H9 (cell line): ENCODE data around the gene MEIS2. TPM values are rescaled to one million over a fixed set of nuclear protein-coding genes. Genes with fewer than 3 reads are reported as not detected.

Source experiments
- DNase-seq: peaks from one replicate; pipeline ENCODE4 v3.0.0-alpha.2; 2017
- H2AFZ ChIP-seq: one replicate; pipeline ENCODE4 v1.6.1; 2013; ENCODE audit warnings: mild to moderate bottlenecking, low read length, control low read depth, moderate library complexity
- H2AK5ac ChIP-seq: 2 replicates; pipeline ENCODE4 v1.6.1; 2013; ENCODE audit warnings: low read length, control low read depth, mixed read lengths; ENCODE audit not compliant: insufficient read length
- H2BK120ac ChIP-seq: one replicate; pipeline ENCODE4 v1.6.1; 2013; ENCODE audit warnings: low read depth, mild to moderate bottlenecking, low read length, control low read depth, inconsistent platforms; ENCODE audit not compliant: poor library complexity, severe bottlenecking
- H2BK12ac ChIP-seq: 2 replicates; pipeline ENCODE4 v1.6.1; 2013; ENCODE audit warnings: low read length, control low read depth, mixed read lengths, low read depth; ENCODE audit not compliant: insufficient read length
- H2BK15ac ChIP-seq: 2 replicates; pipeline ENCODE4 v1.6.1; 2013; ENCODE audit warnings: low read depth, low read length, control low read depth
- H2BK20ac ChIP-seq: one replicate; pipeline ENCODE4 v1.6.1; 2013; ENCODE audit warnings: low read depth, mild to moderate bottlenecking, low read length, control low read depth, inconsistent platforms; ENCODE audit not compliant: poor library complexity, severe bottlenecking
- H2BK5ac ChIP-seq: 2 replicates; pipeline ENCODE4 v1.6.1; 2013; ENCODE audit warnings: low read length, control low read depth, mixed read lengths; ENCODE audit not compliant: insufficient read length
- H3K14ac ChIP-seq: 2 replicates; pipeline ENCODE4 v1.6.1; 2013; ENCODE audit warnings: low read length, control low read depth; ENCODE audit not compliant: insufficient read depth
- H3K18ac ChIP-seq: 2 replicates; pipeline ENCODE4 v1.6.1; 2013; ENCODE audit warnings: low read depth, mild to moderate bottlenecking, mixed read lengths, low read length, control low read depth; ENCODE audit not compliant: insufficient read length
- H3K23ac ChIP-seq: 2 replicates; pipeline ENCODE4 v1.6.1; 2013; ENCODE audit warnings: low read length, control low read depth, mixed read lengths, low read depth; ENCODE audit not compliant: insufficient read length
- H3K23me2 ChIP-seq: 2 replicates; pipeline ENCODE4 v1.6.1; 2013; ENCODE audit warnings: low read depth, mild to moderate bottlenecking, mixed read lengths, low read length, control low read depth; ENCODE audit not compliant: insufficient read length, poor library complexity, severe bottlenecking
- H3K27ac ChIP-seq: 2 replicates; pipeline ENCODE4 v1.5.1; 2013; ENCODE audit warnings: low read length, control low read depth, mixed read lengths, low read depth; ENCODE audit not compliant: insufficient read length
- H3K27me3 ChIP-seq: 2 replicates; pipeline ENCODE4 v1.6.1; 2013; ENCODE audit warnings: low read length, control low read depth, inconsistent platforms; ENCODE audit not compliant: insufficient read depth
- H3K4ac ChIP-seq: 2 replicates; pipeline ENCODE4 v1.6.1; 2013; ENCODE audit warnings: low read depth, mild to moderate bottlenecking, control low read depth, inconsistent platforms, low read length, moderate library complexity
- H3K4me1 ChIP-seq: 2 replicates; pipeline ENCODE4 v1.6.1; 2013; ENCODE audit warnings: low read length, control low read depth, inconsistent platforms; ENCODE audit not compliant: insufficient read depth
- H3K4me2 ChIP-seq: 2 replicates; pipeline ENCODE4 v1.6.1; 2013; ENCODE audit warnings: low read length, control low read depth, mixed read lengths; ENCODE audit not compliant: insufficient read length, insufficient read depth
- H3K56ac ChIP-seq: 2 replicates; pipeline ENCODE4 v1.6.1; 2013; ENCODE audit warnings: low read depth, mild to moderate bottlenecking, mixed read lengths, low read length, control low read depth; ENCODE audit not compliant: insufficient read length
- H3K79me1 ChIP-seq: 2 replicates; pipeline ENCODE4 v1.6.1; 2013; ENCODE audit warnings: low read depth, mild to moderate bottlenecking, moderate library complexity, low read length, control low read depth, inconsistent platforms; ENCODE audit not compliant: insufficient read depth, poor library complexity, severe bottlenecking
- H3K79me2 ChIP-seq: 2 replicates; pipeline ENCODE4 v1.6.1; 2013; ENCODE audit warnings: low read length, control low read depth, inconsistent platforms; ENCODE audit not compliant: insufficient read depth
- H3K9ac ChIP-seq: 2 replicates; pipeline ENCODE4 v1.6.1; 2013; ENCODE audit warnings: low read length, control low read depth, mixed read lengths; ENCODE audit not compliant: insufficient read length; ENCODE audit errors: extremely low read depth
- H3K9me3 ChIP-seq: one replicate; pipeline ENCODE4 v1.6.1; 2013; ENCODE audit warnings: low read depth, low read length, inconsistent platforms; ENCODE audit not compliant: control insufficient read depth
- H3T11ph ChIP-seq: one replicate; pipeline ENCODE4 v1.6.1; 2013; ENCODE audit warnings: mild to moderate bottlenecking, low read length, control low read depth, inconsistent platforms
- H4K20me1 ChIP-seq: one replicate; pipeline ENCODE4 v1.6.1; 2013; ENCODE audit not compliant: control insufficient read depth, insufficient read length, insufficient read depth
- H4K5ac ChIP-seq: 2 replicates; pipeline ENCODE4 v1.6.1; 2013; ENCODE audit warnings: low read depth, mild to moderate bottlenecking, mixed read lengths, low read length, control low read depth; ENCODE audit not compliant: insufficient read length
- H4K8ac ChIP-seq: replicated peaks from 2 replicates; pipeline ENCODE4 v1.6.1; 2013; ENCODE audit warnings: low read length, control low read depth, mixed read lengths, low read depth; ENCODE audit not compliant: insufficient read length
- H4K91ac ChIP-seq: 2 replicates; pipeline ENCODE4 v1.6.1; 2013; ENCODE audit warnings: low read depth, mild to moderate bottlenecking, moderate library complexity, mixed read lengths, low read length, control low read depth; ENCODE audit not compliant: insufficient read length
- H3K27ac Mint-ChIP-seq, 3 experiments: 2 replicates in 2 of 3; 3 replicates in 1 of 3; pipeline ENCODE4 v1.8.0; 2020 to 2021; ENCODE audit warnings: mixed read lengths in 3 of 3, mild to moderate bottlenecking in 1 of 3, moderate library complexity in 1 of 3
- H3K27me3 Mint-ChIP-seq: 2 replicates; pipeline ENCODE4 v1.8.0; 2021; ENCODE audit warnings: low read depth, mild to moderate bottlenecking, moderate library complexity, mixed read lengths
- H3K36me3 Mint-ChIP-seq, 3 experiments: 2 replicates in 2 of 3; 3 replicates in 1 of 3; pipeline ENCODE4 v1.8.0; 2020 to 2021; ENCODE audit warnings: low read depth in 3 of 3, mixed read lengths in 3 of 3; ENCODE audit not compliant: insufficient read depth in 1 of 3
- H3K4me1 Mint-ChIP-seq, 2 experiments: 2 replicates each; pipeline ENCODE4 v1.8.0; 2020; ENCODE audit warnings: mixed read lengths in 2 of 2
- H3K4me3 Mint-ChIP-seq, 2 experiments: 2 replicates in 1 of 2; 3 replicates in 1 of 2; pipeline ENCODE4 v1.8.0; 2020 to 2021; ENCODE audit warnings: mild to moderate bottlenecking in 2 of 2, mixed read lengths in 2 of 2, moderate library complexity in 1 of 2
- H3K9me3 Mint-ChIP-seq, 2 experiments: 2 replicates in 1 of 2; 3 replicates in 1 of 2; pipeline ENCODE4 v1.8.0; 2020; ENCODE audit warnings: mild to moderate bottlenecking in 2 of 2, mixed read lengths in 2 of 2, moderate library complexity in 1 of 2
- WGBS: extraction: QIAGEN DNeasy Blood & Tissue Kit; methylation state at CpG from one replicate; pipeline ENCODE4 v1.1.7; 2013; ENCODE audit warnings: missing lambda C conversion rate, low lambda C conversion rate, mixed read lengths; ENCODE audit not compliant: insufficient read length; ENCODE audit errors: extremely low coverage; 5-methylcytosine and 5-hydroxymethylcytosine counted together
- total RNA-seq: library from RNA; stranded (reverse); gene quantifications from 2 replicates; pipeline ENCODE4 v1.2.1, GENCODE V29; 2021
- TF ChIP-seq, protein P1 (sequence below): fragments of 200-600 bp; sonication (generic); conservative IDR thresholded peaks from 3 replicates; pipeline ENCODE4 v1.8.0; 2021; ENCODE audit warnings: antibody characterized with exemption, mild to moderate bottlenecking

The MEIS2 gene
- total RNA-seq, 1 experiment from 2014 or later: 0.35 TPM

GRCh38 chr15:36954486-36954885 is 145.9 kb downstream of the MEIS2 start:
- Histone ChIP-seq H4K8ac (no peak overlapping the region), H2AK5ac (no peak overlapping the region), H2BK15ac (no peak overlapping the region), H3K23me2 (no peaks in the 10 kb centered on the region), H4K20me1 (no peaks in the 10 kb centered on the region), H4K5ac (no peak overlapping the region), H4K91ac (no peak overlapping the region), H3K9me3 (no peaks in the 10 kb centered on the region), H3K4me1 (no peaks in the 10 kb centered on the region; the same call in 1 of the 2 replicates), H3K27me3 (no peaks in the 10 kb centered on the region), H3K27ac (no peak overlapping the region), H2BK5ac (no peak overlapping the region), H3K56ac (no peak overlapping the region), H2BK20ac (no peak overlapping the region), H3K4ac (no peak overlapping the region), H2BK120ac (no peak overlapping the region), H3K23ac (no peak overlapping the region), H3K4me2 (no peak overlapping the region), H3T11ph (no peak overlapping the region), H3K79me2 (no peaks in the 10 kb centered on the region), H3K14ac (no peak overlapping the region), H2AFZ (no peak overlapping the region), H3K9ac (no peak overlapping the region), H3K79me1 (no peaks in the 10 kb centered on the region), H3K18ac (no peak overlapping the region), H2BK12ac (no peak overlapping the region)
- no peak overlapping the region for H3K27ac Mint-ChIP-seq
- H3K9me3 Mint-ChIP-seq: no peaks in the 10 kb centered on the region
- TF ChIP-seq, protein P1, sequence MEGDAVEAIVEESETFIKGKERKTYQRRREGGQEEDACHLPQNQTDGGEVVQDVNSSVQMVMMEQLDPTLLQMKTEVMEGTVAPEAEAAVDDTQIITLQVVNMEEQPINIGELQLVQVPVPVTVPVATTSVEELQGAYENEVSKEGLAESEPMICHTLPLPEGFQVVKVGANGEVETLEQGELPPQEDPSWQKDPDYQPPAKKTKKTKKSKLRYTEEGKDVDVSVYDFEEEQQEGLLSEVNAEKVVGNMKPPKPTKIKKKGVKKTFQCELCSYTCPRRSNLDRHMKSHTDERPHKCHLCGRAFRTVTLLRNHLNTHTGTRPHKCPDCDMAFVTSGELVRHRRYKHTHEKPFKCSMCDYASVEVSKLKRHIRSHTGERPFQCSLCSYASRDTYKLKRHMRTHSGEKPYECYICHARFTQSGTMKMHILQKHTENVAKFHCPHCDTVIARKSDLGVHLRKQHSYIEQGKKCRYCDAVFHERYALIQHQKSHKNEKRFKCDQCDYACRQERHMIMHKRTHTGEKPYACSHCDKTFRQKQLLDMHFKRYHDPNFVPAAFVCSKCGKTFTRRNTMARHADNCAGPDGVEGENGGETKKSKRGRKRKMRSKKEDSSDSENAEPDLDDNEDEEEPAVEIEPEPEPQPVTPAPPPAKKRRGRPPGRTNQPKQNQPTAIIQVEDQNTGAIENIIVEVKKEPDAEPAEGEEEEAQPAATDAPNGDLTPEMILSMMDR: no peak
- no peak for DNase-seq
- peaks cover 4 to 10% of the 10 kb centered on the region in 2 experiments for H3K4me1 Mint-ChIP-seq
- H3K36me3 Mint-ChIP-seq: no peaks in the 10 kb centered on the region
- WGBS: no CpG with 5 or more reads among the region's 1 CpG
- H3K27me3 Mint-ChIP-seq: 0 out of 2 replicates have a peak, but pooled peaks cover 2% of the 10 kb centered on the region
- no peak overlapping the region for H3K4me3 Mint-ChIP-seq
